Epithelial cell of esophagus (primary cell): Measurements from ENCODE around the gene PSD2.

Experiments used
- DNase-seq: peaks from one replicate; pipeline ENCODE4 v3.0.0; 2010; ENCODE audit warnings: low read depth
- H3K4me3 ChIP-seq: 2 replicates; pipeline ENCODE4 v1.5.1; 2011; ENCODE audit warnings: mild to moderate bottlenecking, low read length, control low read depth
- TF ChIP-seq, protein P1 (sequence below): IDR thresholded peaks from 2 replicates; pipeline ENCODE4 v1.5.1; 2011; ENCODE audit warnings: low read depth, mild to moderate bottlenecking, low read length, control low read depth, inconsistent platforms; ENCODE audit not compliant: insufficient read depth; ENCODE audit errors: missing control alignments

PSD2 gene

DNA sequence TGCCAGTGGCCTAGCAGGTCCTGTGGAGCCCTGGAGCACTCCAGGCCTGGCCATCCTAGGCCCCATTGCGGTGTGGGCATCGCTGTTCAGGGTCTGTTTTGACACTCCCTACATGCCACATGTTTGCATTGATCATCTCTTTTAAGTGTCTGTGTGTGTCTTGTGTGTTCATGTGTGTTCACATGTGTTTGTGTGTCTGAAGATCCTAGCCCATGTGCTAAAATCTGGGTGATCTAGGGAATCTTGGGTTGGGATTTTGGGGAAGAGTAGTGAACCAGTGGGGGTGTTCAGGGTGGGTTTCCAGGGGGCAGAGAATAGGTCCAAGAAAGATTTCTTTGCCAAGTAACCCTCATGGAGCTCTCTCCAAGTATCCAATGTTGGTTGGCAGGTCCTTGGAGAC is 8.4 kb downstream of the PSD2 start:
- DNase-seq, result no peak
- no peak overlapping the region for H3K4me3 ChIP-seq
- TF ChIP-seq, protein P1, sequence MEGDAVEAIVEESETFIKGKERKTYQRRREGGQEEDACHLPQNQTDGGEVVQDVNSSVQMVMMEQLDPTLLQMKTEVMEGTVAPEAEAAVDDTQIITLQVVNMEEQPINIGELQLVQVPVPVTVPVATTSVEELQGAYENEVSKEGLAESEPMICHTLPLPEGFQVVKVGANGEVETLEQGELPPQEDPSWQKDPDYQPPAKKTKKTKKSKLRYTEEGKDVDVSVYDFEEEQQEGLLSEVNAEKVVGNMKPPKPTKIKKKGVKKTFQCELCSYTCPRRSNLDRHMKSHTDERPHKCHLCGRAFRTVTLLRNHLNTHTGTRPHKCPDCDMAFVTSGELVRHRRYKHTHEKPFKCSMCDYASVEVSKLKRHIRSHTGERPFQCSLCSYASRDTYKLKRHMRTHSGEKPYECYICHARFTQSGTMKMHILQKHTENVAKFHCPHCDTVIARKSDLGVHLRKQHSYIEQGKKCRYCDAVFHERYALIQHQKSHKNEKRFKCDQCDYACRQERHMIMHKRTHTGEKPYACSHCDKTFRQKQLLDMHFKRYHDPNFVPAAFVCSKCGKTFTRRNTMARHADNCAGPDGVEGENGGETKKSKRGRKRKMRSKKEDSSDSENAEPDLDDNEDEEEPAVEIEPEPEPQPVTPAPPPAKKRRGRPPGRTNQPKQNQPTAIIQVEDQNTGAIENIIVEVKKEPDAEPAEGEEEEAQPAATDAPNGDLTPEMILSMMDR, result no peak

DNA sequence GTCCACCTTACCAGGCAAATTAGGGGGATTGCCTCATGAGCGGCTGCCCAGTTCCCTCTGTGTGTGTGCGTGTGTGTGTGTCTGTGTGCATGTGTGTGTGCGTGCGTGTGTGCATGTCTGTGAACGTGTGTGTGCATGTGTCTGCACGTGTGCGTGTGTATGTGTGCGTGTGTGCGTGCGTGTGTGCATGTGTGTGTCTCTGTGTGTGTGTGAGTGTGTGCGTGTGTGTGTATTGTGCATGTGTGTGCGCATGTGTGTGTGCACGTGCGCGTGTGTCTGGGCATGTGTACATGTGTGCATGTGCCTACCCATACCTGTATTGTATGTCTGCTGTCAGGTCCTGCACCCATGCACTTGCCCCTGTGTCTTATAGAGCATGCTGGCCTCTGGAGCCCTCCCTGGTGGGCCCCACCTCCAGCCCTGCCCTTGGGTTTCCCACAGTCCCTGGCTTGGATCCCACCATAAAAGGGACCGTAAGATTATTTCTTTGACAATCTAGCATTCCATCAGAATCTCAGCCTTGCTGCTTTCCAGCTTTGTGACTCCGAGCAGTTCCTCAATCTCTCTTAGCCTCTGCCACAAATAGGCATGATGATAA is 9.3 kb downstream of the PSD2 start:
- H3K4me3 ChIP-seq, result no peak overlapping the region
- TF ChIP-seq, protein P1, result no peak
- DNase-seq, result no peak

DNA sequence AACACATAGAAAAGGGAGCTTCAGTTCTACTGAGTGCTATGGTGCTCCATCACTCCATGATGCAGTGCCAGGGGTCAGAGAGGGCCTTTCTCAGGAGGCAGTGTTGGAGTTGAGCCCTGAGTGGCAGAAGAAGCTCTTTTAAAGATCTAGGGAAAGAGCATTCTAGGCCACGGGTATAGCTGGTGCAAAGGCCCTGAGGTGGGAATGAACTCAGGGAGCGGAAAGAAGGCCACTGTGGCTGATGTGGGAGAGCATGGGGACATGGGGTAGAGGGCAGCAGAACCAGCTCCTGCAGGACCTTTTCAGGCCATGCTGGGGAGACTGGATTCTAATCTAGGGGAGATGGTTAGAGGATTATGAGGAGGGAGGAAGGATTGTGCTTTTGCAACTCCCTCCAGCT is 9.9 kb downstream of the PSD2 start:
- DNase-seq, result no peak
- TF ChIP-seq, protein P1, result no peak
- no peak overlapping the region for H3K4me3 ChIP-seq

DNA sequence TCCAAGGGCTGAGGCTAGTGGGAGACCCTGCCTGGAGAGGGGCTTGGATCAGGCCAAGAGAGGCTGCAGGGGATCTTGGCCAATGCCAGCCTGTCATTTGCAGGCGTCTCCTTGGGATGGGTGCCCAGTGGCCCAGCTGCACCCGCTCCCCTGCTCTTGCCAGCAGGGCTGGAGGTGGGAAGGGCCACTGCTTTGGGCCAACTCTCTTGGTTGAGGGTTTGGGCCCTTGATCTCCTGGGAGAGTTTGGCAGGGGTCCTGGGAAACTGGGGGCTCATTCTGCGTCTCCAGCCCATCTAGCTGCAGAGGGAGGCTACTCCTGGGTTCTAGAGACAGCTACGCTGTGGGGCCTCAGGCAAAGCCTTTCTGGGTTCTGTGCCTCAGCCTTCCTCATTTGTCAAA is 10.5 kb downstream of the PSD2 start:
- no peak overlapping the region for H3K4me3 ChIP-seq
- TF ChIP-seq, protein P1, result no peak
- DNase-seq, result no peak

DNA sequence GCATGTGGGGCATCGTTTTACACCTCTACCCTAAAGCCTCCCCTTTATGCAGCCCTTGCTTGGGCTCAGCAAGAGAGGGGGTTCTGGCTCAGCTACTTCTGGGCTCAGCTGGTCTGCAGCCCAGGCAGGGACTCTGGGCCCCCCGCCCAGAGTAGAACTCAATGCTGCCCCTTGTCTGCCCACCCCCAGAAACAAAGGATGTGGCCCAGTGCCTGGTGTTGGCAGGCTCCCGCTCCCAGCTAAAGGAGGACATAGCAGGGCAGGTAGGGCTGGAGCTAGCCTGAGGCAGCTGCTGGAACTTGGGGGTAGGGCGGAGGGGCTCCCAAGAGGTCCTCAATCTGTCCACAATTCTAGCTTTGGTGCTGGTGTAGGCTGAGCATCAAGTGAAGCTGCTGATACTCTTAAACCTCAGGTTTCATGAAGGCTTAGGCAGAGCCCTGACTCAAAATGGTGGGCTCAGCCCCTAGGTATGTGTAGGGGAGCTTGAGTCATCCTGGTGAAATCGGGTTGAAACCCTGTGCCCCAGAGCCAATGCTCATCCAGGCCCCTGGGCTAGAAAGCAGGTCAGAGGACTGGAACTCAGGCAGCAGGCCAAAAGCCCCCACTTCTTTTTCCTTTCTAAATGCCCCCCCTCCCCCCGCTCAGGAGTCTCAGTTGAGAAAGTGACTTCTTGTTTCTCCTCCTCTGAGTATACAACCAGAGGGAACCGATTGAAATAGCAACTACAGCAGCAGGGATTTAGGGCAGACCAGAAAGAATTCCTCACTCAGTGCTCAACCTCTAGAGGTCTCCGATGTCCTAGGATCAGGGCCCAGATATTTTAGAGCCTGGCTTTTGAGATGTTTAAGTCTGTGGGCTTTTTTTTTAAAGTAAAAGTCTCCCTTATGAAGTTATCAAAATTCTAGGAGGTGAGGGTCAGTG is 11.4 kb downstream of the PSD2 start:
- H3K4me3 ChIP-seq, result no peak overlapping the region
- DNase-seq, result no peak
- TF ChIP-seq, protein P1, result no peak

DNA sequence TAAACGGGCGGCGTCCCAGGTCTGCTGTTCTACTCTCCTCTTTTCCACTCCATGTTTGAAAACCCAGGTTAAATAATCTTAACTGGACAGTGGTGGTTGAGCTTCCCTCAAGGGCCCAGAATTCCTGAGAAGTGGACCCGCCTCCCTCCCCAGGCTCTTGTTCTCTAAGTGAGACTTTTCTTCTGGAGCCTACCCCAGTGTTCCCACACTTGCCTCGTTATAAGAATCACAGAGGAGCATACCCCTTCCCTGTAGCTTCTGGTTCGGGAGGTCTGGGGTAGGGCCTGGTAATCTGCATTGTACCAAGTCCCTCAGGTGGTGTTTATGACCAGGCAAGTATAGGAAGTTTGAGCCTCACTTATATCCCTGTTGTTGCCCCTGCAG is 12.0 kb downstream of the PSD2 start:
- no peak for DNase-seq
- H3K4me3 ChIP-seq, result no peak overlapping the region
- TF ChIP-seq, protein P1, result no peak
